ENCODE results near the gene OSR1.
"Not testable (repeated sequence)": the region's sequence is repeated elsewhere in the genome, so short reads cannot be mapped to it uniquely, and the experiment has no call there.

The OSR1 gene

DNA sequence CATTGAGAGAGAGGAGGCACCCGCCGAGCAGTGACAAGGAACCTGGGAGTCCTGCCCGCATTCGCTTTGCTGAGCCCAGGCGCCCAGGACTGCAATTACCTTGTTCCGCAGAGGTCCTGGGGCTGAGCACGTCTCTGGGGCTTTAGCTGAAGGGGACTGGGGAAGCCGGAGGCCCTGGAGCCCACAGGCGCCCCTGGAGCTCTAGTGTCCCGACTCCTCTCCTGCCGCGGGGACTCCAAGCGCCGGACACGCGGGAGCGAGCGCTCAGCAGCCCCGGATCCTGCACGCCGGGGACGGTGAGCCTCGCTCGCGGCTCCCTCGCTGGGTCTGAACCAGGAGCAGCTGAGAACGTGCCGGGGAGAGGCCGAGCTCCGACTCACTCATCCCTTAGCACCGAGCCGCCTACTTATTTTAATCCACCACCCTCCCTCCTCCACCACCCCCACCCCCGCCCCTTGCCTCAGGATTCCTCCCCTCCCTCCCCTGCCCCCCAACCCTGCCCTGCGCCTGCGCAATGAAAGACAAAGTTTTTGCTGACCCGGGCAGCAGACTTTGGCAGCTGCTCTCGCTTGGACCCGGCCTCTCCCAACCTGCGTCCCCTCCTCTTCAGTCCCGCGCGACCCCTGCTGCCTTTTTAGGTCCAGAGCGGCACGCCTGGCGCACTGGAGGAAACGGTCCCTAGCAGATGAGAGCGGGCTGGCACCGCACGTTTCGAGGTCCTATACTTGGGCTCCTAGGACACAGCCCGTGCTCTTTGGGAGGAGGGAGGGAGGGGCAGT is at the start of gene OSR1:
Gene OSR1, minus strand, starts transcription at position 382 of the 779 bp plus-strand sequence. CDS start 4,818 bp downstream, outside the sequence.
- in situ Hi-C loops (cut with HindIII; ENCODE audit: low sequenced_read_pairs) = loop anchor here (25.0 kb wide), 1 partner anchor 846 kb away; no protein-coding TSS in a partner anchor

GRCh38 chr2:19403785-19404184 is 45.4 kb upstream of the OSR1 start:
- in situ Hi-C loops (cut with HindIII; ENCODE audit: low sequenced_read_pairs) = no loop called here

DNA sequence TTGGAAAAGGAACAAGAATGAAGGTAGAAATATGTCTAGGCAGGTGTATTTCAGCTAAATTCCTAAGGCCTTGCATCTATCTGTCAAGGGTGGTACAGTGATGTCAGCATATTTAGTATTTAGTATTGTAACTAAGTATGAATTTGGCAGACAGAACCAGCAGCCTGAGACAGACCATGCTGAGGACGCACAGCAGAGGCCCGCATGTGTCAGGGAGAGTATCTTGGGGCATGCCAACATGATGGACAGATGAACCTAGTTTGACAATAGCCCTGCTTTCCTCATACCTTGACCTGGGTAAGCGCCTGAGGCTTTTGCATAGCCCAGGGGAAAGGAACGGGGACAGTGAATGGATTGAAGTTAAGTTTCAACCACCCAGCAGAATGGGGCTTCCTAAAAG is 33.8 kb upstream of the OSR1 start:
- in situ Hi-C loops (cut with HindIII; ENCODE audit: low sequenced_read_pairs) = no loop called here

DNA sequence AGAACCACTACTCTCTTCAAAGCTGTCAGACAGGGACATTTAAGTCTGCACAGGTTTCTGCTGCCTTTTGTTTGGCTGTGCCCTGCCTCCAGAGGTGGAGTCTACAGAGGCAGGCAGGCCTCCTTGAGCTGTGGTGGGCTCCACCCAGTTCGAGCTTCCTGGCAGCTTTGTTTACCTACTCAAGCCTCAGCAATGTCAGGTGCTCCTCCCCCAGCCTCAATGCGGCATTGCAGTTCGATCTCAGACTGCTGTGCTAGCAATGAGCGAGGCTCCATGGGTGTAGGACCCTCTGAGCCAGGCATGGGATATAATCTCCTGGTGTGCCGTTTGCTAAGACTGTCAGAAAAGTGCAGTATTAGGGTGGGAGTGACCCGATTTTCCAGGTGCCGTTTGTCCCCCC is 31.0 kb upstream of the OSR1 start:
- in situ Hi-C loops (cut with HindIII; ENCODE audit: low sequenced_read_pairs) = not testable (repeated sequence)

DNA sequence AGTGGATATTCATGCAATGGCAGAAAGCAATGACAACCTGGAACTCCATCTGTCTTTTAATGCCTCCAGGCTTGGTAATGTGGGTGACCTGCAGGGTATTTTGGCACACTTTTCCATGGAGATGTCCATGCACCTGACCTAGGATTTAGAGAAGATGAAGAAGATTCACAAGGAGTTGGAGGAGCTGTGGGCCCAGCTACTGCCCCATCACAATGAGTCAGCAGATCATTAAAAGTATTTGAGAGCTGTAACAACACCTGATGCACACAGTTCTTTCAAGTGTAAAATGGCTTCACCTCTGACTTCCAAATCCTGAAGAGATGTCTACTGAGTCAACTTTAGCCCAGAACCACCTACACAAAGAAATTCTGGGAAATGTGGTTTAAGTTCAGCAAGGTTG is 22.1 kb upstream of the OSR1 start:
- in situ Hi-C loops (cut with HindIII; ENCODE audit: low sequenced_read_pairs) = loop anchor here (5.0 kb wide), 1 partner anchor 37 kb away; no protein-coding TSS in a partner anchor

GRCh38 chr2:19378939-19379338 is 20.5 kb upstream of the OSR1 start:
- in situ Hi-C loops (cut with HindIII; ENCODE audit: low sequenced_read_pairs) = no loop called here

DNA sequence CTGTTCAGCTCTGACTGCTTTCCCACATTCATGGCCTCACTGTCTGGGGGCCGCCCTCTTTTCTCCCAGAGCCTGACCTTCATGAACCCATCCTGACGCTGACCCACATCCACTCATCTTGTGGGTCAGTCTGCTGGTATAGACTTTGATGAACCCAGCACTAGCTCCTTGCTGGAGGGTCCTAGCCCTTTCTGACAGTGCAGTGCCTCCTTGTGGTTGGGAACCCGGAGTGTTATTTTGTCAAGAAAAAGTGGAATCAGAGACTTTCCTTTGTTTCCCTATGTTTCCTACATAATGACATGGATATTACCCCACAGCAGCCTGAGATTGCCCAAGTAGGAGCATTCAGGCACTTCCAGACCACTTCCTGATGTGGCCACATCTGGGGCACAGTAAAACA is 19.3 kb upstream of the OSR1 start:
- in situ Hi-C loops (cut with HindIII; ENCODE audit: low sequenced_read_pairs) = no loop called here

- in situ Hi-C loops (cut with HindIII; ENCODE audit: low sequenced_read_pairs) = loop anchor here (25.0 kb wide), 1 partner anchor 861 kb away; no protein-coding TSS in a partner anchor
Observed at GRCh38 chr2:19373352-19373751, 14.9 kb upstream of the OSR1 start.

- in situ Hi-C loops (cut with HindIII; ENCODE audit: low sequenced_read_pairs) = loop anchor here (25.0 kb wide), 1 partner anchor 860 kb away; no protein-coding TSS in a partner anchor
Observed at GRCh38 chr2:19371996-19372582, 13.7 kb upstream of the OSR1 start.

GRCh38 chr2:19369341-19369955 is 11.0 kb upstream of the OSR1 start:
- in situ Hi-C loops (cut with HindIII; ENCODE audit: low sequenced_read_pairs) = loop anchor here (10.0 to 25.0 kb wide), 3 partner anchors 55 to 857 kb away; no protein-coding TSS in a partner anchor

DNA sequence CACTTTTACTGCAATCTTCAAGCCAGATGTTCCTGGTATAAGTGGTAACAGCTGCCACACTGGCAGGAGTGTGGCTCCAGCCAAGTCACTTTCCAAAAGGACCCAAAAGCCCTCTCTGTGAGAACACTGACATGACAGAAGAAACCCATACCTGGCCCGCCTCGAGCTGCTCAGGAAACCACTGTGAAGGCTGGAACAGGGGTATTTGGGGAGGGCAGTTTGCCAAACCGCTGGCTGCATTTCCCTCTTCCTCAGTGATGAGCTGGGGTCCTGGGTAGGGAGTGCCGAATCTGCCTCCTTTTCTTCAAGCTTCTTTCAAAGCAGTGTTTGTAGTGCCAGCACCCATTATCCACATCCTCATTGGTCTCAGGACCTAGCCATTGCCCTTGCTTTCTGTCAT is 10.3 kb upstream of the OSR1 start:
- in situ Hi-C loops (cut with HindIII; ENCODE audit: low sequenced_read_pairs) = loop anchor here (10.0 to 25.0 kb wide), 3 partner anchors 56 to 856 kb away; no protein-coding TSS in a partner anchor

- in situ Hi-C loops (cut with HindIII; ENCODE audit: low sequenced_read_pairs) = loop anchor here (10.0 to 25.0 kb wide), 3 partner anchors 57 to 855 kb away; no protein-coding TSS in a partner anchor
Observed at GRCh38 chr2:19367326-19367725, 8.9 kb upstream of the OSR1 start.

- in situ Hi-C loops (cut with HindIII; ENCODE audit: low sequenced_read_pairs) = loop anchor here (10.0 to 25.0 kb wide), 3 partner anchors 60 to 853 kb away; no protein-coding TSS in a partner anchor
Observed at GRCh38 chr2:19365126-19365525, 6.7 kb upstream of the OSR1 start.

GRCh38 chr2:19364014-19364413 is 5.6 kb upstream of the OSR1 start:
- in situ Hi-C loops (cut with HindIII; ENCODE audit: low sequenced_read_pairs) = loop anchor here (10.0 to 25.0 kb wide), 3 partner anchors 61 to 852 kb away; no protein-coding TSS in a partner anchor

DNA sequence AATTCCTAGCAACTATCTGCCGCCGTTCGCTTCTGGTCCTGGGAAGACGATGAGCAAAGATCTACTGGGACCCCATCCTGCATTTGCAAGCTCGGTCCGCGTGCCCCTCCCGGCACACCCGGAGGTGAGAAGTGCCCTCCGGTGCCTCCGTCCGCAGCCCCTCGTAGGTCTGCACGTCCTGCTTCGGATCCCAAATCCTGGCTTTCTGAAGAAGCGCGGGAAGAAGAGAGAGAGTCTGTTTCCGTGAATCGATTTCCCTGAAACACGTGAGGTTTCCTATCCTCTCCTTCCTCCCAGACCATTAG is 5.0 kb upstream of the OSR1 start:
- in situ Hi-C loops (cut with HindIII; ENCODE audit: low sequenced_read_pairs) = loop anchor here (10.0 to 25.0 kb wide), 3 partner anchors 61 to 851 kb away; no protein-coding TSS in a partner anchor

DNA sequence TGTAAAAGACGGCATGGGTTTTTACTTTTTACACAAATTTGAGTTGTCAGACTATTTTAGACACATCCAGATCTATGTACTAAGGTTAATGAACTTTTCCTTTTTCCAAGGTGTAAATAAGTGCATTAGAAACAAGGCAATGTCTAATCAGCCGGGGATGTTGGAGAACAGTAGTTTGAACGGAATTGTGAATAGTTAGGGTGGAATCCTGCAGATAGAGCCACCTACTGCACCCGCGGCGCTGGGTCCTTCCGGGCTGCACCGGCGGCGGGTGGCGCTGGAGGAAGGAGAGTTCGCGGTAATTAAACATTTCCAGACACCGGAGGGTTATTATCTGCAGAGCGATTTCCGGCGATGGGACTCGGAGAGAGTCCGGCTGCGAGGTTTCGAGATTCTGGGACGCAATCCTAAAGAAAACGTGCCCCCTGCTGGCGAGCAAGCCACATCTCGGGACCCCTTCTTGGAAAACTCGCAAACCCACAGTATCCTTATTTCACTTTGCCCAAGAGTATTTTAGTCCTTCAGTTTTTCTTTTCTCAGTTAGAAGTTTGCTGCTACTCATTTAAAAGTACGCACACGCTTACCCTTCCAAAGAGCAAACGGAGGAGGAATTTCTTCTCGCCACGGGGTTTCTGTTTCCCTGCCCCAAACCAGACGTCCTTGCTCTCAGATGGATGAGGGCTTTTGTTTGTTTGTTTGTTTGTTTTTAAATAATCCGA is 4.5 kb upstream of the OSR1 start:
- in situ Hi-C loops (cut with HindIII; ENCODE audit: low sequenced_read_pairs) = loop anchor here (10.0 to 25.0 kb wide), 3 partner anchors 62 to 851 kb away; no protein-coding TSS in a partner anchor

DNA sequence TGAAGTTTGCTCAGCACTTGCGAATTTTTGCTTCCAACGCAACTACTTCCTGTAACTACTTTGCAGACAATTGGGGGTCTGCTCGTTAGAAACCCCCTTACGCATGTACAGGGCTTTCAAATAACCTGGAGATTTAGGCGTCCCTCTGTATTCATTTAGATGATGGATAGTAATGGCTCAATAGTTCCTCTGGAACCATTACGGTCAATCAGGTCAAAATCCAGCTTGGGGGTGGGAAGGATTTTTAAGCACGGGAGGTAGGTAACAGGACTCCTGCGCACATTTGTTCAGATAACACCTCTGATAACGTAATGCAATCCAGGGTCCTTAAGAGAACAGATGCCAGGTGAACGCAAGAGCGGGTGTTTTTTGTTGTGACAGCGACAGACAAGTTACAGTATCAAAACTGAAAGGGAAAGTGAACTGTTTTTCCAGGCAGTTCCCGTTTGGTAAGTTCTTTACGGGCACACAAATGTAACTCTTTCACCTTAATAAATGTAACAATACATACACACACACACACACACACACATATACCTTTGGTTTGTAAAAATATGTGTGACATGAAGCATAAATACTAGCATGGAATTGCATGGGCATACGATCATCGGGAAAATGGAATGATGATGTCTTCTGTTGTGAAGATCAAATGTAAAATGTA is 3.8 kb upstream of the OSR1 start:
- in situ Hi-C loops (cut with HindIII; ENCODE audit: low sequenced_read_pairs) = loop anchor here (10.0 to 25.0 kb wide), 3 partner anchors 63 to 850 kb away; no protein-coding TSS in a partner anchor

DNA sequence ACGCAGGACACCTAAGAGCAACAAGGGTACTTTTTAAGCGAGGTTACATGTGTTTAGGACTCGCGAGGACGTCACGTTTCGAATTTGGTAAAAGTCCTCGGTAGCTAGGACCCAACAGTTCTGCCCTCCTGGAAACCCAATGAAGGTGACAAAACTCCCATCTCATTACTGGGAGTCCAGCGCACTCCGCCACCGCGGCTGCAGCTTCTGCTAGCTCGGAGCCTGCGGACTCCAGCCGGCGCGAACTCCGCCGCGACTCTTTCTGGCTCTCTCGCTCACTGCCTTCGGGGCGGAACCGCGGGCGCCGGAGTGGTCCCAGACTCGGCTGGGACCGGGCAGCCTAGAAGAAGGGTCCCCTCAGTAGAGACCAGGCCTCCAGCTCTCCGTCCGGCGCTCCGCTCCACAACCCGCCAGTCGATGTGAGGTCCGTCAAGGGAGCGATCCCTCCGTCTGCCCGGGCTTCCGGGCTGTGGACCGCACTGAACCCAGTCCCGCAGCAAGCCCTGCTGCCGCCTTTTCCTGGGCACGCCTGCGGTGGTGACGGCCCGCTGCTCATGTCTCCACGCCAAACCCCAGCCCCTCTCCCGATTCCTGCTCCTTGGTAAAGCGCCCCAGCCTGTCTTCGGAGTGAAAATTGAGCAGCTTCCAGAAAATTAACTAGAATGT is 3.0 kb upstream of the OSR1 start:
- in situ Hi-C loops (cut with HindIII; ENCODE audit: low sequenced_read_pairs) = loop anchor here (10.0 to 25.0 kb wide), 3 partner anchors 63 to 849 kb away; no protein-coding TSS in a partner anchor

DNA sequence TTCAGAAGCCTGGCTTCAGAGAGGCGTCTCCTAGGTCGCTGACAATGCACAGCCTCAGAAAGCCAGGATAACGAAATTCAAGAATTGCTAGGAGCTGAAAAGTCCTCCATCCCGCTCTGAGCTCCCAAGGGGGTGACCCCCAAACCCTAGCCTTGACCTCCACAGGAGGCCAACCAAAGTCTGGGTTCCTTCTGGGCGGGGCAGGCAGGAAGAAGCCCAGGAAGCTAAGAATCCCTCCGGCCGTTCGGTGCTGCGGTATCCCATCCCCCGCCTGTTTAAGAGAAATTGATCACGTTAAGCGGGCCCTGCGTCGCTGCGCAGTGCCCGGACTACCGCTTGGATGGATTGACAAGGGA is 2.5 kb upstream of the OSR1 start:
- in situ Hi-C loops (cut with HindIII; ENCODE audit: low sequenced_read_pairs) = loop anchor here (10.0 to 25.0 kb wide), 3 partner anchors 64 to 849 kb away; no protein-coding TSS in a partner anchor
